GM10248 (cell line): ENCODE results near the gene PTPRN2.

Experiments
- CTCF ChIA-PET: fragments of 300-600 bp; sonication (Branson Sonifier 250); formaldehyde crosslinking; extraction: SDS; loops from one replicate; lab custom pipeline; 2021; ENCODE audit warnings: antibody characterized with exemption; lab: Yijun Ruan, JAX
- POLR2A ChIA-PET: fragments of 350-650 bp; sonication (Branson Sonifier 250); formaldehyde crosslinking; extraction: SDS; loops from one replicate; lab custom pipeline; 2020; ENCODE audit warnings: antibody characterized with exemption; lab: Yijun Ruan, JAX
- DNase-seq: peaks from one replicate; pipeline ENCODE4 v3.0.0; 2012; ENCODE audit errors: extremely low spot score
- CTCF ChIP-seq: IDR thresholded peaks from 2 replicates; pipeline ENCODE4 v1.5.1; 2012; ENCODE audit warnings: mild to moderate bottlenecking, low read depth; ENCODE audit errors: extremely low read depth, missing control alignments, control extremely low read depth

PTPRN2 gene

DNA sequence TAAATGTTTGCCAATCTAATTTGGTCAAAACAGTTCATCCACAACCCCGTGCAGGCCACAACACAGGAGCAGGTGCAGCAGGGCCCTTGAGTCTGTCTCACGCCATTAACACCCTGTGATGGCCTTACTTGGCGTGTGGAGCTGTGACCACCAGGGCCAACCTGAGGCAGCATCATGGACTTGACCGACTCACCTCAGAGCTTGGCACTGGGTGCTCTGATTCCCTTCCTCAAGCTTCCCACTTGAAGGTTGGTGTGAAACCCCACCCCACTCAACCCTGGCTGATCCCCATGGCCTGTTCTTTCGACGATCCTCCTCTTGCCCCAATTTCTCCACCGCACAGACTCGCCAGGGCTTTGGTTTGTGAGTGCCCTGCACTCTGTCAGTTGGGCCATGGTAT, 623.1 kb downstream of the PTPRN2 start:
- CTCF ChIA-PET: no interaction called here
- TF ChIP-seq CTCF: no peak
- no peak for DNase-seq
- POLR2A ChIA-PET: no interaction called here

DNA sequence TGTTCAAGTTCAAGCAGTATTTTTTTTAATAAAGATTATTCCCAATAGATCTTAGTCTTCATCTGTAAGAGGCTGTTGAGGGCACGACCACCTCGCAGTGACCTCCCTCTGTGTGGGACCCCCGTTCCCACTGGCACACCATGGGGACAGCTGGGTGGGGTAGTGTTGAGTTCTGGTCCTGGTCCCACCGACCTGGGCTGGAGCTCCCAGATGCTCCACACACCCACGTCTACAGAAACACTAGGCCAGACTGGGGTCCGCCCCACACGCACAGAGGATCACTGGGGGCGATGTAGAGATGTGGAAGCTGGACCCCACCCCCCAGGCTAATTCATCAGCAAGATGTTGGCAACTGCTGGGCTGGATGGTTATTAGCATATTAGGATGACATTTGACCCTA, 623.6 kb downstream of the PTPRN2 start:
- TF ChIP-seq CTCF: no peak
- CTCF ChIA-PET: no interaction called here
- POLR2A ChIA-PET: no interaction called here
- DNase-seq: no peak

GRCh38 chr7:157963526-157963925, 624.1 kb downstream of the PTPRN2 start:
- ChIA-PET CTCF (no interaction called here), POLR2A (no interaction called here)
- DNase-seq: no peak
- TF ChIP-seq CTCF: no peak

- CTCF ChIA-PET: no interaction called here
- no peak for TF ChIP-seq CTCF
- POLR2A ChIA-PET: no interaction called here
- no peak for DNase-seq
Observed at GRCh38 chr7:157962458-157963306, 624.9 kb downstream of the PTPRN2 start.

DNA sequence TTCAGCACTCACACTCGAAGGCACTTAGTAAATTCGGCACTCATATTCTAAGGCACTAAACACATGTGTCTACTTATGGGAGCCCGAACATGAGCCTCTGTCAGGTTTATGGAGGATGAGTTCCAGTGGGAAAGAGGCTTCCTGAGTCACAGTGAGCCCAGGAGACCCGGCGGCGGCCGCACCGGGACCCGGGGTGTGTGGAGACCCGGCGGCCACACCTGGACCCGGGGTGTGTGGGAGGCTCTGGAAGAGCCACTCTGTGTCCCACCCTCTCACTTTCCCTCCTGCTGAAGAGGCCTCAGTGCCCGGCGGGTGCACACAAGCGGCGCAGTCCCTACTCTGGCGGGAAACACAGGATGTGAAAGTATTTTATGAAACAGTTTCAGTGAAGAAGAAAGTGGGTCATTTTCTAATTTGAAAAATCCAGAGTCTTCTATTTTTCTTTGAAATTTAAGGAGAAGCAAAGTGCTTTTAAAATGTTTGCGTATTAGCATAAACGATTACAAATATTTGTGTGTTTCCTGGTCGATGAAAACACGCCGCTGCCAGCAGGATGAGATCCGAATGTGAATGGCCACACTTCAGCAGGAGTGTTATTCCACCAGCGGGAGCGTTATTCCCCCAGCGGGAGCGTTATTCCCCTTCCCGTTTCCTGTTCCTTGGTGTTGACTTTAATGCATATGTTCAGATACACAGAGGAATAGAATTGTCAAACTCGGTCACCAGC, 625.7 kb downstream of the PTPRN2 start:
- CTCF ChIA-PET: no interaction called here
- POLR2A ChIA-PET: no interaction called here
- no peak for TF ChIP-seq CTCF
- DNase-seq: no peak

DNA sequence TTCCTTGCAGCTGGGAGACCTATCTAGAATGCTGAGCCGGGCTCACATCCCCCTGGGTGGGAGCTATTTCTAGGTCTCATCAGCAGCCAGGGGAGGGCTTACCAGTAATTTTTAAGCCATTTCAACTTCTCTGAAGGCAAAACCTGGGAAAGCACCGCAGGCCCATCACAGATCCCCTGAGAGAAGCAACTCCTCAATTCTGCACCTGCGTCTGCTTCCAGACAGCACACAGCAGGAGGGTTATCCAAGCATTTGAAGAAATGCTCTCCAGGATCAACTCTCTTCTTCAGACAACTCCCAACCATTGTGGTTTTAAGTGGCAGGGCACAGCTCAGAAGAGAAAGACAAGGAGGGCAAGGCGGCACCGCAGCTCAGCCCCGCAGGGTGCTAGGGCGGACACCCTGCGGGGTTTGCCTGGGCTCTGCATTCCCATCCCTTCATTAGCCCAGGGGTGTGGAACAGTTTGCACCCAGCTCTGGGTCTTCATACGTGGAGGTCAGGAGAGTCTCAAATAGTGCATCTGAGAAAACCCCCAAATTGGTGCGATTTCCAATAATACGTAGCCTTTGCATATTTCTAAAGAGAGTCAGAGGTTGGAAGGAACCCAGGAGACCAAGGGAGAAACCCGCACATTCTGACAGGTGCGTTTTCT, 632.1 kb downstream of the PTPRN2 start:
- DNase-seq: no peak
- TF ChIP-seq CTCF: no peak
- ChIA-PET CTCF (no interaction called here), POLR2A (no interaction called here)
